Stimulated activated CD4-positive, alpha-beta T cell treated with anti-CD3 and anti-CD28 coated beads, Interleukin-12 subunit alpha, Interleukin-12 subunit beta, amount 100 ng/mL, for 4 hours (primary cell): ENCODE data around the gene EPS15.
"Not testable (repeated sequence)": the region's sequence is repeated elsewhere in the genome, so short reads cannot be mapped to it uniquely, and the experiment has no call there.

Experiments used
- DNase-seq: peaks from one replicate; pipeline ENCODE4 v3.0.0-alpha.2; 2020

The EPS15 gene

GRCh38 chr1:51519048-51519864 is at the start of gene EPS15:
Gene EPS15 (minus strand): TSS chr1:51519266. CDS start chr1:51519231, 35 bp downstream.
- DNase-seq, result peak; percentile 93

- no peak for DNase-seq
These were observed 49.3 kb upstream of the EPS15 start for GRCh38 chr1:51568231-51568935.

- no peak for DNase-seq
These were observed 48.6 kb upstream of the EPS15 start for GRCh38 chr1:51567653-51568052.

- DNase-seq, result no peak
These were observed 47.2 kb upstream of the EPS15 start for GRCh38 chr1:51566260-51566659.

GRCh38 chr1:51565009-51565408 is 45.9 kb upstream of the EPS15 start:
- no peak for DNase-seq

- no peak for DNase-seq
These were observed 45.1 kb upstream of the EPS15 start for GRCh38 chr1:51564124-51564523.

- DNase-seq, result no peak
These were observed 42.6 kb upstream of the EPS15 start for GRCh38 chr1:51561702-51562101.

GRCh38 chr1:51560895-51561294 is 41.8 kb upstream of the EPS15 start:
- DNase-seq, result not testable (repeated sequence)

- no peak for DNase-seq
These were observed 41.0 kb upstream of the EPS15 start for GRCh38 chr1:51560034-51560433.

GRCh38 chr1:51559501-51559900 is 40.4 kb upstream of the EPS15 start:
- DNase-seq, result no peak

GRCh38 chr1:51559064-51559500 is 40.0 kb upstream of the EPS15 start:
- no peak for DNase-seq

- no peak for DNase-seq
These were observed 39.4 kb upstream of the EPS15 start for GRCh38 chr1:51558375-51558924.

- DNase-seq, result no peak
These were observed 38.1 kb upstream of the EPS15 start for GRCh38 chr1:51557168-51557567.

GRCh38 chr1:51555866-51556619 is 37.0 kb upstream of the EPS15 start:
- no peak for DNase-seq

- no peak for DNase-seq
These were observed 34.8 kb upstream of the EPS15 start for GRCh38 chr1:51553911-51554310.

GRCh38 chr1:51552929-51553807 is 34.1 kb upstream of the EPS15 start:
- no peak for DNase-seq

- DNase-seq, result no peak
These were observed 32.8 kb upstream of the EPS15 start for GRCh38 chr1:51551848-51552296.

GRCh38 chr1:51551081-51551480 is 32.0 kb upstream of the EPS15 start:
- no peak for DNase-seq

- DNase-seq, result no peak
These were observed 30.8 kb upstream of the EPS15 start for GRCh38 chr1:51549901-51550300.

- no peak for DNase-seq
These were observed 30.1 kb upstream of the EPS15 start for GRCh38 chr1:51549016-51549619.

- DNase-seq, result no peak
These were observed 24.8 kb upstream of the EPS15 start for GRCh38 chr1:51543858-51544257.
